Keratinocyte (primary cell): ENCODE measurements around the gene CEACAM8. TPM values are rescaled to one million over a fixed set of nuclear protein-coding genes. Genes with fewer than 3 reads are reported as not detected.

Experiments used
- DNase-seq: peaks from one replicate; pipeline ENCODE4 v3.0.0-alpha.2; 2011; ENCODE audit warnings: low read depth, missing footprints, low spot score
- FAIRE-seq: peaks from 2 replicates; lab custom pipeline; 2011; peaks lifted over from hg19 to GRCh38; lab: Jason Lieb, UNC
- H2AFZ ChIP-seq: 2 replicates; pipeline ENCODE4 v1.6.0; 2012; ENCODE audit warnings: low read length, control low read depth, inconsistent platforms; ENCODE audit not compliant: control insufficient read depth
- H3K27ac ChIP-seq: 2 replicates; pipeline ENCODE4 v1.5.1; 2011; ENCODE audit warnings: low read length; ENCODE audit not compliant: control insufficient read depth, insufficient read depth
- H3K27me3 ChIP-seq: 3 replicates; pipeline ENCODE4 v1.6.0; 2011; ENCODE audit warnings: low read length; ENCODE audit not compliant: control insufficient read depth, insufficient read depth; ENCODE audit errors: extremely low read depth
- H3K36me3 ChIP-seq, 2 experiments: 2 replicates in 1 of 2; 3 replicates in 1 of 2; pipeline ENCODE4 v1.5.1; 2011; ENCODE audit warnings: low read length in 2 of 2, mild to moderate bottlenecking in 1 of 2; ENCODE audit not compliant: control insufficient read depth in 2 of 2, insufficient read depth in 2 of 2; ENCODE audit errors: extremely low read depth in 1 of 2
- H3K4me1 ChIP-seq: 3 replicates; pipeline ENCODE4 v1.5.1; 2011; ENCODE audit warnings: low read length; ENCODE audit not compliant: control insufficient read depth, insufficient read depth; ENCODE audit errors: extremely low read depth
- H3K4me2 ChIP-seq: 3 replicates; pipeline ENCODE4 v1.6.0; 2011; ENCODE audit warnings: low read depth, low read length; ENCODE audit not compliant: control insufficient read depth, insufficient read depth; ENCODE audit errors: extremely low read depth
- H3K4me3 ChIP-seq, 3 experiments: fragments of 200-600 bp in 1 of 3; sonication (generic) in 1 of 3; 2 replicates in 2 of 3; 3 replicates in 1 of 3; pipeline ENCODE4 v1.5.1; 2011 to 2016; ENCODE audit warnings: low read length in 3 of 3, mild to moderate bottlenecking in 3 of 3, control low read depth in 2 of 3, inconsistent platforms in 1 of 3, low read depth in 1 of 3, mixed read lengths in 1 of 3, mixed run types in 1 of 3, moderate library complexity in 1 of 3; ENCODE audit not compliant: control insufficient read depth in 2 of 3, insufficient read depth in 2 of 3; ENCODE audit errors: extremely low read depth in 1 of 3
- H3K79me2 ChIP-seq: 2 replicates; pipeline ENCODE4 v1.6.0; 2012; ENCODE audit warnings: low read length; ENCODE audit not compliant: control insufficient read depth, insufficient read depth
- H3K9ac ChIP-seq: 3 replicates; pipeline ENCODE4 v1.6.0; 2011; ENCODE audit warnings: low read length; ENCODE audit not compliant: control insufficient read depth, insufficient read depth; ENCODE audit errors: extremely low read depth
- H3K9me1 ChIP-seq: 3 replicates; pipeline ENCODE4 v1.6.0; 2011; ENCODE audit warnings: low read length; ENCODE audit not compliant: control insufficient read depth, insufficient read depth; ENCODE audit errors: extremely low read depth
- H3K9me3 ChIP-seq: 2 replicates; pipeline ENCODE4 v1.5.1; 2012; ENCODE audit warnings: low read depth, low read length; ENCODE audit not compliant: control insufficient read depth
- H4K20me1 ChIP-seq: 3 replicates; pipeline ENCODE4 v1.6.0; 2011; ENCODE audit warnings: low read length; ENCODE audit not compliant: control insufficient read depth, insufficient read depth; ENCODE audit errors: extremely low read depth
- CTCF ChIP-seq, 3 experiments: IDR thresholded peaks in 1 of 3; conservative IDR thresholded peaks in 1 of 3; optimal IDR thresholded peaks in 1 of 3; 2 replicates in 2 of 3; 3 replicates in 1 of 3; pipeline versions ENCODE3 to v1.5.1; 2011; ENCODE audit warnings: low read length in 3 of 3, mild to moderate bottlenecking in 3 of 3, moderate library complexity in 2 of 3, control low read depth in 1 of 3, inconsistent platforms in 1 of 3; ENCODE audit not compliant: insufficient read depth in 2 of 3; ENCODE audit errors: extremely low read depth in 1 of 3
- EZH2 ChIP-seq: IDR thresholded peaks from one replicate; pipeline ENCODE4 v1.6.1; 2012; ENCODE audit warnings: inconsistent platforms, mild to moderate bottlenecking, low read length, moderate library complexity
- dilution Hi-C: fragments of 300-500 bp; cut with MboI; formaldehyde crosslinking; loops from one replicate; pipeline ENCODE4 v1.7.0; 2020; ENCODE audit warnings: low sequenced_read_pairs; ENCODE audit not compliant: extremely low pct_ligation_motif_present
- polyA plus RNA-seq, 5 experiments: library from polyadenylated mRNA; depleted of rRNA in 3 of 5; stranded (reverse) in 3 of 5; stranded (forward) in 1 of 5; unstranded in 1 of 5; fragments of >200 nt; gene quantifications; 1 replicate in 1 of 5; 2 replicates in 3 of 5; 3 replicates in 1 of 5; pipeline versions ENCODE4 v1.2.1 to v1.2.3, GENCODE V29; 2011 to 2012; ENCODE audit warnings: missing spikeins in 2 of 5, low read depth in 1 of 5, low replicate concordance in 1 of 5

CEACAM8 gene
- polyA plus RNA-seq, 1 donor (not counting 4 experiments of a cell fraction or from before 2014, with no cell fraction given) = not detected

GRCh38 chr19:42627916-42628315 is 33.2 kb upstream of the CEACAM8 start:
- Histone ChIP-seq H2AFZ (no peak overlapping the region), H3K36me3 (no peaks in the 10 kb centered on the region), H3K4me1 (no peaks in the 10 kb centered on the region), H3K9ac (no peak overlapping the region), H3K4me3 (no peak overlapping the region), H3K9me3 (peaks cover 3% of the 10 kb centered on the region), H3K9me1 (no peaks in the 10 kb centered on the region), H3K27me3 (peaks cover 14% of the 10 kb centered on the region), H3K79me2 (no peaks in the 10 kb centered on the region), H4K20me1 (no peaks in the 10 kb centered on the region), H3K27ac (no peak overlapping the region), H3K4me2 (no peak overlapping the region)
- DNase-seq (no peak), FAIRE-seq (no peak)
- no peak for TF ChIP-seq EZH2
- TF ChIP-seq CTCF (optimal IDR thresholded peaks at IDR 0.05 in 1 of 3, IDR thresholded peaks at IDR 0.05 in 1 of 3, conservative IDR thresholded peaks at IDR 0.05 in 1 of 3; ENCODE audit: extremely low read depth in 1 of 3, insufficient read depth in 2 of 3, low read length in 3 of 3) = no peak
- dilution Hi-C loops = no loop called here

- no peaks in the 10 kb centered on the region for H3K9me1 ChIP-seq
- peaks cover 11% of the 10 kb centered on the region for H3K27me3 ChIP-seq
- FAIRE-seq = no peak
Measured at GRCh38 chr19:42626181-42626580, 31.5 kb upstream of the CEACAM8 start.

More at GRCh38 chr19:42626181-42626580, 31.5 kb upstream of the CEACAM8 start:
- Histone ChIP-seq H4K20me1 (no peaks in the 10 kb centered on the region), H3K4me1 (no peaks in the 10 kb centered on the region), H3K36me3 (no peaks in the 10 kb centered on the region), H3K9me3 (peaks cover 3% of the 10 kb centered on the region), H3K9ac (no peak overlapping the region), H2AFZ (no peak overlapping the region), H3K27ac (no peak overlapping the region), H3K4me2 (no peak overlapping the region), H3K79me2 (no peaks in the 10 kb centered on the region), H3K4me3 (no peak overlapping the region)
- DNase-seq = no peak
- dilution Hi-C loops = no loop called here
- no peak for TF ChIP-seq EZH2
- TF ChIP-seq CTCF (optimal IDR thresholded peaks at IDR 0.05 in 1 of 3, IDR thresholded peaks at IDR 0.05 in 1 of 3, conservative IDR thresholded peaks at IDR 0.05 in 1 of 3; ENCODE audit: extremely low read depth in 1 of 3, insufficient read depth in 2 of 3, low read length in 3 of 3) = no peak
